Glutamatergic neuron (in vitro differentiated cells): ENCODE results near the gene FBXO22. TPM values are rescaled to one million over a fixed set of nuclear protein-coding genes. Genes with fewer than 3 reads are reported as not detected.

ENCODE experiments used
- DNase-seq: peaks from one replicate; pipeline ENCODE4 v3.0.0; 2022
- H3K27ac Mint-ChIP-seq: one replicate; pipeline ENCODE4 v1.8.0; 2020; ENCODE audit warnings: mild to moderate bottlenecking, mixed read lengths, inconsistent platforms; ENCODE audit not compliant: unreplicated experiment
- H3K27me3 Mint-ChIP-seq: one replicate; pipeline ENCODE4 v1.8.0; 2020; ENCODE audit warnings: mild to moderate bottlenecking, moderate library complexity, mixed read lengths, inconsistent platforms; ENCODE audit not compliant: unreplicated experiment
- H3K36me3 Mint-ChIP-seq: one replicate; pipeline ENCODE4 v1.8.0; 2020; ENCODE audit warnings: mild to moderate bottlenecking, mixed read lengths, inconsistent platforms; ENCODE audit not compliant: unreplicated experiment
- H3K4me1 Mint-ChIP-seq: one replicate; pipeline ENCODE4 v1.8.0; 2020; ENCODE audit warnings: mild to moderate bottlenecking, low read depth, mixed read lengths, inconsistent platforms; ENCODE audit not compliant: unreplicated experiment
- H3K4me3 Mint-ChIP-seq: one replicate; pipeline ENCODE4 v1.8.0; 2020; ENCODE audit warnings: mild to moderate bottlenecking, mixed read lengths, inconsistent platforms; ENCODE audit not compliant: unreplicated experiment
- H3K9me3 Mint-ChIP-seq: one replicate; pipeline ENCODE4 v1.8.0; 2020; ENCODE audit warnings: mild to moderate bottlenecking, moderate library complexity, mixed read lengths, inconsistent platforms; ENCODE audit not compliant: unreplicated experiment
- CTCF ChIP-seq: fragments of 200-600 bp; sonication (generic); IDR thresholded peaks from one replicate; pipeline ENCODE4 v1.5.0; 2021; ENCODE audit not compliant: partially characterized antibody, unreplicated experiment
- total RNA-seq: library from RNA; stranded (reverse); fragmentation: NEBNext Ultra II Directional; extraction: Animal tissue kit (Norgen Biotek cat#: 25700); gene quantifications from one replicate; pipeline ENCODE4 v1.2.1, GENCODE V29; 2021; ENCODE audit not compliant: unreplicated experiment

The FBXO22 gene
- total RNA-seq, 1 donor from 2014 or later, result 45.1 TPM

- no peak overlapping the region for H3K4me3 Mint-ChIP-seq
- H3K27me3 Mint-ChIP-seq, result peaks cover 2% of the 10 kb centered on the region
- no peak for DNase-seq
- no peaks in the 10 kb centered on the region for H3K9me3 Mint-ChIP-seq
- no peak for TF ChIP-seq CTCF
- H3K4me1 Mint-ChIP-seq, result no peaks in the 10 kb centered on the region
- no peaks in the 10 kb centered on the region for H3K36me3 Mint-ChIP-seq
- H3K27ac Mint-ChIP-seq, result no peak overlapping the region
Measured at GRCh38 chr15:75945953-75946352, 42.3 kb downstream of the FBXO22 start.

GRCh38 chr15:75947092-75947491 is 43.4 kb downstream of the FBXO22 start:
- DNase-seq, result no peak
- Mint-ChIP-seq H3K9me3 (no peaks in the 10 kb centered on the region), H3K36me3 (no peaks in the 10 kb centered on the region), H3K4me1 (no peaks in the 10 kb centered on the region), H3K27ac (no peak overlapping the region), H3K27me3 (peaks cover 2% of the 10 kb centered on the region), H3K4me3 (no peak overlapping the region)
- TF ChIP-seq CTCF, result no peak

- DNase-seq, result no peak
- Mint-ChIP-seq H3K4me3 (no peak overlapping the region), H3K27ac (no peak overlapping the region), H3K4me1 (no peaks in the 10 kb centered on the region), H3K9me3 (no peaks in the 10 kb centered on the region), H3K36me3 (no peaks in the 10 kb centered on the region), H3K27me3 (peaks cover 2% of the 10 kb centered on the region)
- TF ChIP-seq CTCF, result no peak
Measured at GRCh38 chr15:75948761-75949296, 45.2 kb downstream of the FBXO22 start.

GRCh38 chr15:75952525-75952924 is 48.8 kb downstream of the FBXO22 start:
- Mint-ChIP-seq H3K4me3 (no peak overlapping the region), H3K9me3 (no peaks in the 10 kb centered on the region), H3K4me1 (peaks cover 5% of the 10 kb centered on the region), H3K27ac (no peak overlapping the region), H3K27me3 (no peaks in the 10 kb centered on the region), H3K36me3 (no peaks in the 10 kb centered on the region)
- DNase-seq, result no peak
- TF ChIP-seq CTCF, result no peak

GRCh38 chr15:75955720-75956119 is 52.0 kb downstream of the FBXO22 start:
- TF ChIP-seq CTCF, result no peak
- Mint-ChIP-seq H3K9me3 (no peaks in the 10 kb centered on the region), H3K36me3 (no peaks in the 10 kb centered on the region), H3K27ac (no peak overlapping the region), H3K4me1 (peaks cover 5% of the 10 kb centered on the region), H3K27me3 (no peaks in the 10 kb centered on the region), H3K4me3 (no peak overlapping the region)
- no peak for DNase-seq
